ENCODE results near the gene MAP4K3.

DNA sequence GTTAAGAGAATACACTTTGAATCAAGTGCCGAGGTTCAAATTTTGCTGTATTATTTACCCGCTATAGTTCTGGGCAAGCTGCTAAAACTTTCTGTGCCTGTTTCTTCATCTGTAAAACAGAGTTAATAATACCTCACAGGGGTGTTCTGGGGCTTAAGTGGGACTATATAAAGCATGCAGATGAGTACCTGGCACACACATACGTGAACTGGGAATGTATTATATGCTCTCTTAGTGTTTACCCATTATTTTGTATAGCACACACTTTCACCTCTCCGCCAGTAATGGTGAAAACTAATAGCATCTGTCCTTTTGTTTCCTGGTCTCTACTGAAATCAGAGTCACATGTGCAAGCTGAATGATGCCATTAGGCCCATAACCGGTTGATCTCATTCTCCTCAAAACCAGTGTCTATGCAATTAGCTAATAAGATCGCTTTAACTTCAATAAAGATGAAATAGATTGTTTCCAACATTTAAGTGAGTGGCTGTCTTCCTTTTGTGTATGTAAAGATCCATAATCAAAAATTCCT, 189.5 kb downstream of the MAP4K3 start:
- TF ChIP-seq, protein P1, sequence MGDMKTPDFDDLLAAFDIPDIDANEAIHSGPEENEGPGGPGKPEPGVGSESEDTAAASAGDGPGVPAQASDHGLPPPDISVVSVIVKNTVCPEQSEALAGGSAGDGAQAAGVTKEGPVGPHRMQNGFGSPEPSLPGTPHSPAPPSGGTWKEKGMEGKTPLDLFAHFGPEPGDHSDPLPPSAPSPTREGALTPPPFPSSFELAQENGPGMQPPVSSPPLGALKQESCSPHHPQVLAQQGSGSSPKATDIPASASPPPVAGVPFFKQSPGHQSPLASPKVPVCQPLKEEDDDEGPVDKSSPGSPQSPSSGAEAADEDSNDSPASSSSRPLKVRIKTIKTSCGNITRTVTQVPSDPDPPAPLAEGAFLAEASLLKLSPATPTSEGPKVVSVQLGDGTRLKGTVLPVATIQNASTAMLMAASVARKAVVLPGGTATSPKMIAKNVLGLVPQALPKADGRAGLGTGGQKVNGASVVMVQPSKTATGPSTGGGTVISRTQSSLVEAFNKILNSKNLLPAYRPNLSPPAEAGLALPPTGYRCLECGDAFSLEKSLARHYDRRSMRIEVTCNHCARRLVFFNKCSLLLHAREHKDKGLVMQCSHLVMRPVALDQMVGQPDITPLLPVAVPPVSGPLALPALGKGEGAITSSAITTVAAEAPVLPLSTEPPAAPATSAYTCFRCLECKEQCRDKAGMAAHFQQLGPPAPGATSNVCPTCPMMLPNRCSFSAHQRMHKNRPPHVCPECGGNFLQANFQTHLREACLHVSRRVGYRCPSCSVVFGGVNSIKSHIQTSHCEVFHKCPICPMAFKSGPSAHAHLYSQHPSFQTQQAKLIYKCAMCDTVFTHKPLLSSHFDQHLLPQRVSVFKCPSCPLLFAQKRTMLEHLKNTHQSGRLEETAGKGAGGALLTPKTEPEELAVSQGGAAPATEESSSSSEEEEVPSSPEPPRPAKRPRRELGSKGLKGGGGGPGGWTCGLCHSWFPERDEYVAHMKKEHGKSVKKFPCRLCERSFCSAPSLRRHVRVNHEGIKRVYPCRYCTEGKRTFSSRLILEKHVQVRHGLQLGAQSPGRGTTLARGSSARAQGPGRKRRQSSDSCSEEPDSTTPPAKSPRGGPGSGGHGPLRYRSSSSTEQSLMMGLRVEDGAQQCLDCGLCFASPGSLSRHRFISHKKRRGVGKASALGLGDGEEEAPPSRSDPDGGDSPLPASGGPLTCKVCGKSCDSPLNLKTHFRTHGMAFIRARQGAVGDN (IDR thresholded peaks at IDR 0.05) = no peak
- TF ChIP-seq POLR2A (IDR thresholded peaks at IDR 0.05; ENCODE audit: low read depth, low read length) (no peak), SRF (IDR thresholded peaks at IDR 0.05; ENCODE audit: low read depth in 2 of 2, low read length in 2 of 2) (no peak), KDM1A (IDR thresholded peaks at IDR 0.05; ENCODE audit: borderline replicate concordance) (no peak), CREB1 (IDR thresholded peaks at IDR 0.05; ENCODE audit: low read depth) (no peak)
- TF ChIP-seq, protein P2, sequence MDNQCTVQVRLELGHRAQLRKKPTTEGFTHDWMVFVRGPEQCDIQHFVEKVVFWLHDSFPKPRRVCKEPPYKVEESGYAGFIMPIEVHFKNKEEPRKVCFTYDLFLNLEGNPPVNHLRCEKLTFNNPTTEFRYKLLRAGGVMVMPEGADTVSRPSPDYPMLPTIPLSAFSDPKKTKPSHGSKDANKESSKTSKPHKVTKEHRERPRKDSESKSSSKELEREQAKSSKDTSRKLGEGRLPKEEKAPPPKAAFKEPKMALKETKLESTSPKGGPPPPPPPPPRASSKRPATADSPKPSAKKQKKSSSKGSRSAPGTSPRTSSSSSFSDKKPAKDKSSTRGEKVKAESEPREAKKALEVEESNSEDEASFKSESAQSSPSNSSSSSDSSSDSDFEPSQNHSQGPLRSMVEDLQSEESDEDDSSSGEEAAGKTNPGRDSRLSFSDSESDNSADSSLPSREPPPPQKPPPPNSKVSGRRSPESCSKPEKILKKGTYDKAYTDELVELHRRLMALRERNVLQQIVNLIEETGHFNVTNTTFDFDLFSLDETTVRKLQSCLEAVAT (IDR thresholded peaks at IDR 0.05) = no peak
- TF ChIP-seq, protein P3, sequence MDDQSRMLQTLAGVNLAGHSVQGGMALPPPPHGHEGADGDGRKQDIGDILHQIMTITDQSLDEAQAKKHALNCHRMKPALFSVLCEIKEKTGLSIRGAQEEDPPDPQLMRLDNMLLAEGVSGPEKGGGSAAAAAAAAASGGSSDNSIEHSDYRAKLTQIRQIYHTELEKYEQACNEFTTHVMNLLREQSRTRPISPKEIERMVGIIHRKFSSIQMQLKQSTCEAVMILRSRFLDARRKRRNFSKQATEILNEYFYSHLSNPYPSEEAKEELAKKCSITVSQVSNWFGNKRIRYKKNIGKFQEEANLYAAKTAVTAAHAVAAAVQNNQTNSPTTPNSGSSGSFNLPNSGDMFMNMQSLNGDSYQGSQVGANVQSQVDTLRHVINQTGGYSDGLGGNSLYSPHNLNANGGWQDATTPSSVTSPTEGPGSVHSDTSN (IDR thresholded peaks at IDR 0.05; ENCODE audit: insufficient replicate concordance, low read depth, low read length) = no peak
